ENCODE data around the gene ALAD.
A peak's percentile ranks its signal among the peaks of the same experiment; 100 is the strongest.

DNA sequence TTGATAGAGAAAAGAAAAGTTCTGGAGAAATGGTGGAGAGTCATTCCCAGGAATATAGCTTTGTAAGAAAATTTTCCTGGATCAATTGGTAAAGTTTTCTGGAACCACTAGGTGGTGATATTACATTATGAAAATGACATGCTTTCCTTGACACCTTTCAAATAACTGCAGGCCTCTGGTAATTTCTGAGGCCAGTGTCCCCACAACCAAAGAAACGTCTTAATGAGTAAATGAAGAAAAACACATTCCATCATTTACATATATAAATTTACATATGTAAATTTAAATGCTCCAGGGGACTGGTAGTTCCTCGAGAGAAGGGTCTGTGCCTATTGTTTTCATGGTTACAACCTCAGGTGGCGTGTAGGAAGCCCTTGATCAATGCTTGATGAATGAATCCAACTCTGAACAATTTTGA lies 45.2 kb upstream of the ALAD start:
- TF ChIP-seq, protein P1, sequence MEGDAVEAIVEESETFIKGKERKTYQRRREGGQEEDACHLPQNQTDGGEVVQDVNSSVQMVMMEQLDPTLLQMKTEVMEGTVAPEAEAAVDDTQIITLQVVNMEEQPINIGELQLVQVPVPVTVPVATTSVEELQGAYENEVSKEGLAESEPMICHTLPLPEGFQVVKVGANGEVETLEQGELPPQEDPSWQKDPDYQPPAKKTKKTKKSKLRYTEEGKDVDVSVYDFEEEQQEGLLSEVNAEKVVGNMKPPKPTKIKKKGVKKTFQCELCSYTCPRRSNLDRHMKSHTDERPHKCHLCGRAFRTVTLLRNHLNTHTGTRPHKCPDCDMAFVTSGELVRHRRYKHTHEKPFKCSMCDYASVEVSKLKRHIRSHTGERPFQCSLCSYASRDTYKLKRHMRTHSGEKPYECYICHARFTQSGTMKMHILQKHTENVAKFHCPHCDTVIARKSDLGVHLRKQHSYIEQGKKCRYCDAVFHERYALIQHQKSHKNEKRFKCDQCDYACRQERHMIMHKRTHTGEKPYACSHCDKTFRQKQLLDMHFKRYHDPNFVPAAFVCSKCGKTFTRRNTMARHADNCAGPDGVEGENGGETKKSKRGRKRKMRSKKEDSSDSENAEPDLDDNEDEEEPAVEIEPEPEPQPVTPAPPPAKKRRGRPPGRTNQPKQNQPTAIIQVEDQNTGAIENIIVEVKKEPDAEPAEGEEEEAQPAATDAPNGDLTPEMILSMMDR (optimal IDR thresholded peaks at IDR 0.05 in 1 of 3, IDR thresholded peaks at IDR 0.05 in 1 of 3, conservative IDR thresholded peaks at IDR 0.05 in 1 of 3; ENCODE audit: extremely low read depth in 1 of 3, insufficient read depth in 2 of 3, low read length in 3 of 3): peak in 2 of 3 experiments; percentile 29 to 42
- TF ChIP-seq EZH2 (IDR thresholded peaks at IDR 0.05; ENCODE audit: low read length): no peak
